Ramos (cell line): ENCODE data around the gene DYSF.

Source experiments
- in situ Hi-C: fragments of 300-500 bp; cut with MboI; formaldehyde crosslinking; loops from one replicate; pipeline ENCODE4 v1.14.3; 2022; ENCODE audit warnings: low sequenced_read_pairs; ENCODE audit not compliant: unreplicated experiment

Gene DYSF

DNA sequence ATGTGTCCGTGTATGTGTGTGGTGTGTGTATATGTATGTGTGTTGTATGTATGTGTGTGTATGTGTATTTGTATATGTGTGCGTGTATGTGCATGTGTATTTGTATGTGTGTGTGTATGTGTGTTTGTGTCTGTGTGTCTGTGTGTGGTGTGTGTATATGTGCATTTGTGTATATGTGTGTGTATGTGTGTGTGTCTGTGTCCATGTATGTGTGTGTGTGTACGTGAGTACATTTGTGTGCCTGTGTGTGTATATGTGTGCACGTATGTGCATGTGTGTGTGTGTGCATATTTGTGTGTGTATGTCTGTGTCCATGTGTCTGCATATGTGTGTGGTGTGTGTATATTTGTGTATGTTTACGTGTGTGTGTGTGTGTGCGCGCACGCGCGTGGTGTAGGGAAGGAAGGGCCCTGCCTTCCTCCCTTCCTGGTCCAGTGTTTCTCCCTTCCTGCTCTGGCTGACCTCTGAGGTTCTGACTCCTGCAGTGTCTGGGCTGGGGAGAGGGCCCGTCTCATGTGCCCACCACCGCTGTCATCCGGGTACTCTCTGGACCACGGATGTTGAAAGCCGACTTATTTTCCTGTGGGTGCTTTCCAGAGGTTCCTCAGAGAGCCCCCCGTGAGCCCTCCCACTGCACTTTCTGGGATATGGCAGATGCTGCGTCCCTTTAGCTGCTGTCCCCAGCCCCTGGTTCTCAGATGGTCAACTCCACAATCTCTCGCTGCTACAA lies 209.5 kb downstream of the DYSF start:
- in situ Hi-C loops, result no loop called here

DNA sequence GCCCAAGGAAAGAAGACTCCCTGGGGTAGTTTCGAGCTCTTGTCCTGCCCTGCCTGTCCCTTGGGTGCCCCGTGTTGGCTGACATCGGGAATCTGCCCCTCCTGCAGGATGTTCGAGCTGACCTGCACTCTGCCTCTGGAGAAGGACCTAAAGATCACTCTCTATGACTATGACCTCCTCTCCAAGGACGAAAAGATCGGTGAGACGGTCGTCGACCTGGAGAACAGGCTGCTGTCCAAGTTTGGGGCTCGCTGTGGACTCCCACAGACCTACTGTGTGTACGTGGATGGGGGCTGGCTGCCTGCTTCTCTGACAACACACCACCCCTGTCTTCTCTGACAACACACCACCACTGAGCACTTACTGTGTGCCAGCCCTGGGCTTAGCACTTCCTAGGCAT lies 210.8 kb downstream of the DYSF start:
- in situ Hi-C loops, result no loop called here

- in situ Hi-C loops, result no loop called here
Measured at GRCh38 chr2:71665168-71666093, 212.1 kb downstream of the DYSF start.

GRCh38 chr2:71666094-71666474 lies 212.7 kb downstream of the DYSF start:
- in situ Hi-C loops, result no loop called here

GRCh38 chr2:71667256-71668182 lies 214.2 kb downstream of the DYSF start:
- in situ Hi-C loops, result no loop called here

- in situ Hi-C loops, result no loop called here
Measured at GRCh38 chr2:71668326-71669057, 215.1 kb downstream of the DYSF start.

DNA sequence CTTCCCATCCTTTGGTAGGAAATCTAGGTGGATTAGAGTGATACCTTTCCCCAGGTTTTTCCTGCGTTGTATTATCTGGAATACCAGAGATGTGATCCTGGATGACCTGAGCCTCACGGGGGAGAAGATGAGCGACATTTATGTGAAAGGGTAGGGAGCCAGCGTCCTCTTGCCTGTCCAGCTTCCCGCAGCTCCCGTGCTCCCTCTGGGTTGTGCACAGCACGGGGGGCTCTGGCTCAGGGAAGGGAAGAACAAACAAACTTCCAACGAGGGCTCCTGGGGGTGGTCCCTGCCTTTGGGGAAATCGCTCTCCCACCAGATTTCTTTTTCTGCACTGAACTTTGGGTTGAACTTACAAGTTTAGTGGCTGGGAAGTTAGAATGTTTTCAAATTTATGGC lies 215.7 kb downstream of the DYSF start:
- in situ Hi-C loops, result no loop called here

- in situ Hi-C loops, result no loop called here
Measured at GRCh38 chr2:71669628-71670429, 216.5 kb downstream of the DYSF start.

DNA sequence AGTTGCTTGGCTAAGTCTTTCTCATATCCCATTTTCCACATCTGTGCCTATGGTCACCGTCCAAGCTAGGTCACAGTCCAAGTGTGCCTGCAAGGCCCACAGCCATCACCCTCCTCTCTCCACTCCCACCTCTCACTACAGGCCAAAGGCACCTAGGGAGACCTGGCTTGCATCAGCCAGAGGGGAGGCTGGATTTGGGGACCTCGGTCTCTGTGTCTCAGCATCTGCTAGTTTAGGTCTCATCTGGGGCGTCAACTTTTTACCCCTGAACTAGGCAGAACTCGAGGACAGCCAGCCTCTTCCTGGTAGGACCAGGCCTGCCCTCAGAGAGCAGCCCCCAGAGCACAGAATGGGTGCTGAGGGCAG lies 217.1 kb downstream of the DYSF start:
- in situ Hi-C loops, result no loop called here

DNA sequence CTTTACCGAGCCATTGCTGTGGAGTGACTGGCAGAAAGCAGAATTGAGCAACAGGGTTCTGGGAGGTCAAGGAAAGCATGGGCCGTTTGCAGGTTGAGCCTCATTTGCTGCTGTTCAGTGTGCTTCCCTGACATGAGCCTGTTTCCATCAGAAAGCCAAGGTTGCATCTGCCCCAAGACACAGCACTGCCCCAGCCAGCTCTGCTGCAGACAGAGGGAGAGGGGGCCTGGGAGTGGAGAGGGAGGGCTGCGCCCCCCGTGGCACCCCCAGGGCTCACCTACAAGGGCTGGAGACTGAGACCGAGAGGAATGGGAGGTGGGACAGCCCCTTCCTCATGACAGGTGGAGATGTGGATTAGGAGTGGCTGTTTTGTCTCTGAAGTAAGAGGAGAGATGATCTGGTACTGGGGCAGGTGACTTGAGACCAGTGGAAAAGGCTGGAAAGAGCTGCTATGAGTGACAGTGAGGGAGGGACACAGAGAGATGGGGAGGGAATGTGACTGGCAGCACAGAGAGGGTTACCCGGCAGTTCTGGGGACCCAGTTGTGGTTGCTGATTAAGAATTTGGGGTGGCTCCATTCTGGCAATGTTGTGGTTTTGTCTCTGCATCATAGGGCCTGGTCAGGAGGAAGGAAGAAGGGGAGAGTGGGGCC lies 218.0 kb downstream of the DYSF start:
- in situ Hi-C loops, result no loop called here

DNA sequence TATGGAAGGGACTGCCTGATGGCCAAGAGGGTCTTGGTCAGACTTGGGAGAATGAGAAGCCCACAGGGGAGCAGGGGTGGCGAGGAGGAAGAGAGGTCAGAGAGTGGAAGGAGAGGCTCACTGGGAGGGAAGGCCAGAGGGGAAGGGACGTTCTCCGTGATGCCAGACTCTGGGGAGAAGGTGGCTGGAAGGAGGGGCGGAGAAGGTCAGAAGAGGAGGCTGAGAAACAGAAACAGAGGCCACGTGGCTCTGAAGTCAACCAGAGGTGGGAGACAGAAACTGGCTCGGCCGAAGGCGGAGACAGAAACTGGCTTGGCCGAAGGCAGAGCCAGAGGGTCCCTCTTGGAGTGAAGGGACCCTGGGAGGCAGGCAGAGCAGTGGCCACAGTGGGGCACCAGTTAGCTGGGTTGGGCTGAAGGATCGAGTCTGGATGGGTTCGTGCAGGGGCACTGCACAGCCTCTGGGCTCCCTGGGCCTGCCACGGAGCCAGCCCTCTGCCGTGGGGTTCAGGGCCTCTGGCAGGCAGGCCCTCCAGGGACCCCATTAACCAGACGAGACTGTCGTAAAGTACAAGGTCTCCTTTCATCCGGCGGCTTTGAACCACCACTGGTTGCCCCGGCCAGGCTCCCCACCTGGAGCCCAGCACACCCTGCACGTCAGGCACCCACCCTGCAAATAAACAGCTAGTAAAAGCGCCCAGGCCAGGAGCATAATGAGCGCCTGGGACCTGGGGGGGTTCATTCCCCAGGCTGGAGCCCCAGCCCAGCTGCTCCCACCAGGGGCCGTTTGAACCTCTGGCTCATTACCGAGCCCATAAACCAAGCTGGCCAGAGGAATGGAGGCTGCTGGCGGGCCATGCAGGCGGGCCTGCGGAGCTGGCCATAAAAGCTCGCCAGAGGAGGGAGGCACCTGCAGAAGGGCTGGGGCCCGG lies 218.8 kb downstream of the DYSF start:
- in situ Hi-C loops, result no loop called here

DNA sequence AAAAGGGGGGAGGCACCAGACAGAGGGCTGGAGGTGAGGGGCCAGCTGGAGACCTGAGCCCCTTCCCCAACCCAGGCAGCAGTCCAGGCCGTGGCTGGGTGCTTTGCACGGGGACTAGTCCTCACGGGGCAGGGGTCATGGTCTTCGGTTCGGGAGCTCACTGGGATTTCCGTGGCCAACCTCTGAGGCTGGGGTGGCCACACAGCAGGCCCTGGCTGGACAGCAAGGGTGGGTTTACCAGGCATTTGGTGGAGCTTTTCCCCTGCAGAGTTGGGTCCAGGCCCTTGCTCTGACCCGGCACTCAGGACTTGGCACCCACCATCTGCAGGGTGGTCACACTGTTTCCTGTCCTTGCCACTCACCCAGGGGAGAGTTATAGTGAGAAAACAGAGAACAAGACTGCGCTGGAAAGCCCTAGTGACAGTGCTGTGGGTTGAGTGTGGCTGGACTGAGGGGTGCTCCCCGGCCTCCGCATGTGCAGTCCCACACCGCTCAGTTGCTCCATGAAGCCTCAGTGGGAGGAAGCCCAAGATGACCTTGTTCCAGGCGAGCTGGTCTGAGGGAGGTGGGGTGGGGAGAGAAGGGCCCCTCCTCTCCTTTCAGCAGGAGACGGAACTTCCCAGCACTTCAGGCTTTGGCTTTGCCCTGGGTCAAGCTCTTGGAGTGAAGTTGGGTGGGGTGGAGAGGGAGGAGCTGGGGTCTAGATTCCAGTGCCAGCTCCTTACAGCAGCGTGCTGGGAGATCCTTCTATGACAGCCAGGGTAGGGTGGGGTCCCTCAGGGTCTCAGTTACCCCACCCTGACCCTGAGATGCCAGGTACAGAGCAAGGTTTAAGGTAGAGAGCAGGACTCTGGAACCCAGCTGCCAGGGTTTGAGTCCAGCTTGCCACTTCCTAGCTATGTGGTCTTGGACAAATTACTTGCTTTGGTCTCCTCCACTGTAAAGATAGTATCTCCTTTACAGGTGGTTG lies 219.8 kb downstream of the DYSF start:
- in situ Hi-C loops, result no loop called here

DNA sequence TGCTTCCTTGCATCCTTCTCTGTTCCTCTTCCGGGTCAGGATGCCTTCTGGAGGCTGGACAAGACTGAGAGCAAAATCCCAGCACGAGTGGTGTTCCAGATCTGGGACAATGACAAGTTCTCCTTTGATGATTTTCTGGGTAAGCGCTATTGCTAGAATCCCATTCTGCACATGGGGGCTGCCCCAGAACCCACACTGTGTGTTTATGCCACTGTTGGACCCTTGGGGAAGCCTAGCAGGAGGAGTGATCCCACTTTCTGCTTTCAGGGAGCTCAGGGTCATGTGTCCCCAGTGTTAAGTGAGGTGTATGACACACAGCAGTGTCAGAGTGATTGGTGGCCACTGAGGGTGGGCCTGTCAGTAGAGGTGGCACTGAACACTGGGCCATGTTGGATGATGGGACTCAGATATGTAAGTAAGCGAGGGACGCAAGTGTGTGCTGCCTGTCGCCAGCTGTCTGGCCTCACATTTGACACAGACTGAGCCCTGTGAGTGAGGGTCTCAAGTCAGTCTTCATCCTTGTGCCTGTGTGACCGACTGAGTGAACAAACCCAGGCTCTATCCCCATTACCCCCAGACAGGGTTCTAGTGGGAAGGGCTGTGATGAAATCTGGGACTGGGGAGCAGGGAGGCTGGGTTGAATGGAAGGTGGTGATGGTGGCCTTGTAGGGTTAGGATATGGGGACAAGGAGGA lies 220.9 kb downstream of the DYSF start:
- in situ Hi-C loops, result no loop called here

DNA sequence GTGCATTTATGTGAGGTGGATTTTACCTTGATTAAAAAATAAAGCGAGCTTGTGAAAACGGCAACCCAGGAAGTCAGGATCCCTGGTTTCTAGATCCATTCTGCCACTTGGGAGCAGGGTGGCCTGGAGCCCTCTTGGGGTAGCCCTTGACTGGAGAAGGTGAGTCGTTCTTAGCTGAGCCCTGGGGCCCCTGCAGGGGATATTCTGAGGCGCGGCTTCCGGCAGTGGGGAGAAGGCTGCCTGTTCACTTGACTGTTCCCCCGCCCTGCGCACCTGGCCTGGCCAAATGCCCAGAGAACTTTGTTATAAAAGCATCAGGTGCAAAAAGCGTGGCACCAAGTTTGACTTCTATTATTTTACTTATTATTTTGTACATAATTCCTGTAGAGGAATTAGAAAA lies 221.9 kb downstream of the DYSF start:
- in situ Hi-C loops, result no loop called here

GRCh38 chr2:71678874-71679273 lies 225.5 kb downstream of the DYSF start:
- in situ Hi-C loops, result no loop called here

- in situ Hi-C loops, result no loop called here
Measured at GRCh38 chr2:71679491-71679890, 226.1 kb downstream of the DYSF start.
